Prostate gland (tissue), 2 donors: ENCODE data around the gene GIPC2.

Experiments
- POLR2A ChIP-seq: fragments of 450-650 bp; IDR thresholded peaks from one replicate; pipeline ENCODE4 v1.6.1; 2016; ENCODE audit warnings: antibody characterized with exemption, mild to moderate bottlenecking
- TF ChIP-seq, protein P1 (sequence below), 4 experiments: fragments of 200-600 bp in 2 of 4; fragments of 450-650 bp in 2 of 4; sonication (generic) in 2 of 4; IDR thresholded peaks; 1 replicate in 3 of 4; 2 replicates in 1 of 4; pipeline ENCODE4 v1.5.1; 2016 to 2019; ENCODE audit warnings: antibody characterized with exemption in 4 of 4, mild to moderate bottlenecking in 2 of 4, moderate library complexity in 2 of 4

DNA sequence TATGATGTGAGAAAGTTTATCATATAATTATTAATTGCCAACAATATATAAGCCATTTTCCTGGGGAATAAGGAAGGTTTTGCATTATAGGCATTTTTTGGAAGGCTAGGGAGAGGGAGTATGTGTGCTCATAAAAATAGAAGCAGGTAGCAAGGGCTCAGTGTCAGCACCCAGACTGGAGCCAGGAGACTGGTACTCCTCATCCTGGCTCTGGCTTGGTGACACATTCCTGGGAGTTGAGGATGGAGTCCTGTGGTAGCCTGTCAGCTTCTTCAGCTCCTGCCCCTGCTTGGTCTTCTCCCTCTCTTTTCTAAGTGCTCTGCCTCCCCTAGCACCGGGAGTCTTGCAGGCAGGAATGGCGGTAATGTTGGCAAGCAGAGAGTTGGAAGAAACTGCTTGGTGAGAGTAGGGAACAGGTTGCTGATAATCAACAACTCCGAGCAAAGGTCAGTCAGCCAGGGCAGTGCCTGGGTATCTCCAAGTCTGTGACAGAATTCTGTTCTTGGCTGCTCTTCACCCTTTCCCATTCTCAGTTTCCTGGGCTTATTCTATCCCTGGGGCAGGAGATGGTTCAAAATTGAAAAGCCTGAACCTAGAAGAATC, 23.0 kb downstream of the GIPC2 start:
- TF ChIP-seq, protein P1, sequence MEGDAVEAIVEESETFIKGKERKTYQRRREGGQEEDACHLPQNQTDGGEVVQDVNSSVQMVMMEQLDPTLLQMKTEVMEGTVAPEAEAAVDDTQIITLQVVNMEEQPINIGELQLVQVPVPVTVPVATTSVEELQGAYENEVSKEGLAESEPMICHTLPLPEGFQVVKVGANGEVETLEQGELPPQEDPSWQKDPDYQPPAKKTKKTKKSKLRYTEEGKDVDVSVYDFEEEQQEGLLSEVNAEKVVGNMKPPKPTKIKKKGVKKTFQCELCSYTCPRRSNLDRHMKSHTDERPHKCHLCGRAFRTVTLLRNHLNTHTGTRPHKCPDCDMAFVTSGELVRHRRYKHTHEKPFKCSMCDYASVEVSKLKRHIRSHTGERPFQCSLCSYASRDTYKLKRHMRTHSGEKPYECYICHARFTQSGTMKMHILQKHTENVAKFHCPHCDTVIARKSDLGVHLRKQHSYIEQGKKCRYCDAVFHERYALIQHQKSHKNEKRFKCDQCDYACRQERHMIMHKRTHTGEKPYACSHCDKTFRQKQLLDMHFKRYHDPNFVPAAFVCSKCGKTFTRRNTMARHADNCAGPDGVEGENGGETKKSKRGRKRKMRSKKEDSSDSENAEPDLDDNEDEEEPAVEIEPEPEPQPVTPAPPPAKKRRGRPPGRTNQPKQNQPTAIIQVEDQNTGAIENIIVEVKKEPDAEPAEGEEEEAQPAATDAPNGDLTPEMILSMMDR (IDR thresholded peaks at IDR 0.05), result no peak
- no peak for TF ChIP-seq POLR2A
